Neural cell (in vitro differentiated cells): ENCODE data around the gene UQCRH. TPM values are rescaled to one million over a fixed set of nuclear protein-coding genes. Genes with fewer than 3 reads are reported as not detected.

Experiments
- H2AFZ ChIP-seq: fragments of 200-600, 300-800 bp; sonication (generic), shearing (Covaris generic); 2 replicates; pipeline ENCODE4 v1.6.0; 2014; ENCODE audit warnings: low read depth, mild to moderate bottlenecking, antibody characterized with exemption, low read length, moderate library complexity
- H3F3A ChIP-seq: fragments of 200-600 bp; shearing (Covaris generic); 2 replicates; pipeline ENCODE4 v1.6.1; 2016; ENCODE audit warnings: mild to moderate bottlenecking, moderate library complexity, mixed read lengths, antibody characterized with exemption, low read length; ENCODE audit not compliant: insufficient read depth, poor library complexity, severe bottlenecking
- H3K27ac ChIP-seq: fragments of 200-600, 300-800 bp; sonication (generic), shearing (Covaris generic); 2 replicates; pipeline ENCODE4 v1.5.1; 2014; ENCODE audit warnings: mild to moderate bottlenecking, low read length, moderate library complexity
- H3K27me3 ChIP-seq: fragments of 300-800, 200-600 bp; sonication (generic), shearing (Covaris generic); 2 replicates; pipeline ENCODE4 v1.6.0; 2014; ENCODE audit warnings: mild to moderate bottlenecking, low read depth, low read length, moderate library complexity; ENCODE audit not compliant: insufficient read depth
- H3K36me3 ChIP-seq: fragments of 300-800, 200-600 bp; sonication (generic), shearing (Covaris generic); 2 replicates; pipeline ENCODE4 v1.5.1; 2014; ENCODE audit warnings: mild to moderate bottlenecking, antibody characterized with exemption, low read length, moderate library complexity; ENCODE audit not compliant: insufficient read depth
- H3K4me2 ChIP-seq: fragments of 300-800, 200-600 bp; sonication (generic), shearing (Covaris generic); 2 replicates; pipeline ENCODE4 v1.6.0; 2014; ENCODE audit warnings: mild to moderate bottlenecking, low read length
- H3K4me3 ChIP-seq: fragments of 300-800, 200-600 bp; sonication (generic), shearing (Covaris generic); 2 replicates; pipeline ENCODE4 v1.5.1; 2014; ENCODE audit warnings: mild to moderate bottlenecking, low read length, moderate library complexity
- H3K79me2 ChIP-seq: fragments of 200-600 bp; shearing (Covaris generic); replicated peaks from 2 replicates; pipeline ENCODE4 v1.6.0; 2014; ENCODE audit warnings: mild to moderate bottlenecking, low read length, moderate library complexity; ENCODE audit not compliant: insufficient read depth
- H3K9ac ChIP-seq: fragments of 300-800, 200-600 bp; sonication (generic), shearing (Covaris generic); 2 replicates; pipeline ENCODE4 v1.6.1; 2016; ENCODE audit warnings: mild to moderate bottlenecking, low read length, mixed read lengths
- H3K9me2 ChIP-seq: fragments of 200-600 bp; shearing (Covaris generic); 2 replicates; pipeline ENCODE4 v1.6.1; 2016; ENCODE audit warnings: mild to moderate bottlenecking, low read length, mixed read lengths; ENCODE audit not compliant: insufficient read depth
- H3K9me3 ChIP-seq: fragments of 200-600, 300-800 bp; sonication (generic), shearing (Covaris generic); 2 replicates; pipeline ENCODE4 v1.6.1; 2016; ENCODE audit warnings: mild to moderate bottlenecking, mixed run types, low read length, moderate library complexity, mixed read lengths
- H4K20me1 ChIP-seq: fragments of 200-600 bp; shearing (Covaris generic); 2 replicates; pipeline ENCODE4 v1.6.1; 2016; ENCODE audit warnings: mild to moderate bottlenecking, mixed run types; ENCODE audit not compliant: insufficient read depth
- CTCF ChIP-seq: fragments of 450-650 bp; IDR thresholded peaks from 2 replicates; pipeline ENCODE4 v1.5.1; 2014; ENCODE audit warnings: antibody characterized with exemption, mild to moderate bottlenecking, moderate library complexity; ENCODE audit not compliant: poor library complexity, severe bottlenecking
- EP300 ChIP-seq: fragments of 450-650 bp; conservative IDR thresholded peaks from 2 replicates; pipeline ENCODE4 v1.6.1; 2014; ENCODE audit warnings: antibody characterized with exemption, mild to moderate bottlenecking, moderate library complexity; ENCODE audit not compliant: poor library complexity, severe bottlenecking
- EZH2 ChIP-seq: fragments of 200-600, 300-800 bp; shearing (Covaris generic), sonication (generic); IDR thresholded peaks from 2 replicates; pipeline ENCODE4 v1.6.1; 2014; ENCODE audit warnings: antibody characterized with exemption, low read length, borderline replicate concordance, mild to moderate bottlenecking; ENCODE audit not compliant: insufficient read depth, poor library complexity, severe bottlenecking
- POLR2AphosphoS5 ChIP-seq: IDR thresholded peaks from 2 replicates; pipeline ENCODE4 v1.6.1; 2012
- RAD21 ChIP-seq: fragments of 450-650 bp; conservative IDR thresholded peaks from 2 replicates; pipeline ENCODE4 v1.6.1; 2014; ENCODE audit warnings: antibody characterized with exemption, mild to moderate bottlenecking, moderate library complexity
- SMC3 ChIP-seq: fragments of 450-650 bp; conservative IDR thresholded peaks from 2 replicates; pipeline ENCODE4 v1.6.1; 2014; ENCODE audit warnings: antibody characterized with exemption, mild to moderate bottlenecking, moderate library complexity; ENCODE audit not compliant: poor library complexity
- TAF1 ChIP-seq: IDR thresholded peaks from 2 replicates; pipeline ENCODE4 v1.6.1; 2012; ENCODE audit warnings: low read depth
- polyA plus RNA-seq: library from polyadenylated mRNA; depleted of rRNA; stranded (reverse); fragments of >200 nt; gene quantifications from 2 replicates; pipeline ENCODE4 v1.2.3, GENCODE V29; 2014
- TF ChIP-seq, protein P1 (sequence below): IDR thresholded peaks from 2 replicates; pipeline ENCODE4 v1.6.1; 2012; ENCODE audit warnings: borderline replicate concordance

The UQCRH gene
- polyA plus RNA-seq, 1 donor from 2014 or later, result 1,272 TPM

GRCh38 chr1:46277658-46278373, 25.7 kb upstream of the UQCRH start:
- Histone ChIP-seq H3K9me3 (no peaks in the 10 kb centered on the region), H3K9ac (no peak overlapping the region), H2AFZ (no peak overlapping the region), H3K27ac (no peak overlapping the region), H3K4me2 (no peak overlapping the region), H3K27me3 (no peaks in the 10 kb centered on the region), H3K4me3 (no peak overlapping the region), H3K9me2 (no peaks in the 10 kb centered on the region), H3F3A (no peaks in the 10 kb centered on the region), H4K20me1 (no peaks in the 10 kb centered on the region), H3K79me2 (no peaks in the 10 kb centered on the region), H3K36me3 (no peaks in the 10 kb centered on the region)
- TF ChIP-seq SMC3, result no peak
- TF ChIP-seq CTCF, result no peak

- Histone ChIP-seq H3K36me3 (no peaks in the 10 kb centered on the region), H4K20me1 (no peaks in the 10 kb centered on the region), H3K79me2 (no peaks in the 10 kb centered on the region), H3K9me3 (no peaks in the 10 kb centered on the region), H2AFZ (no peak overlapping the region), H3K4me3 (no peak overlapping the region), H3K9ac (no peak overlapping the region), H3F3A (no peaks in the 10 kb centered on the region), H3K27me3 (no peaks in the 10 kb centered on the region), H3K9me2 (no peaks in the 10 kb centered on the region), H3K4me2 (no peak overlapping the region), H3K27ac (no peak overlapping the region)
- TF ChIP-seq, protein P1, sequence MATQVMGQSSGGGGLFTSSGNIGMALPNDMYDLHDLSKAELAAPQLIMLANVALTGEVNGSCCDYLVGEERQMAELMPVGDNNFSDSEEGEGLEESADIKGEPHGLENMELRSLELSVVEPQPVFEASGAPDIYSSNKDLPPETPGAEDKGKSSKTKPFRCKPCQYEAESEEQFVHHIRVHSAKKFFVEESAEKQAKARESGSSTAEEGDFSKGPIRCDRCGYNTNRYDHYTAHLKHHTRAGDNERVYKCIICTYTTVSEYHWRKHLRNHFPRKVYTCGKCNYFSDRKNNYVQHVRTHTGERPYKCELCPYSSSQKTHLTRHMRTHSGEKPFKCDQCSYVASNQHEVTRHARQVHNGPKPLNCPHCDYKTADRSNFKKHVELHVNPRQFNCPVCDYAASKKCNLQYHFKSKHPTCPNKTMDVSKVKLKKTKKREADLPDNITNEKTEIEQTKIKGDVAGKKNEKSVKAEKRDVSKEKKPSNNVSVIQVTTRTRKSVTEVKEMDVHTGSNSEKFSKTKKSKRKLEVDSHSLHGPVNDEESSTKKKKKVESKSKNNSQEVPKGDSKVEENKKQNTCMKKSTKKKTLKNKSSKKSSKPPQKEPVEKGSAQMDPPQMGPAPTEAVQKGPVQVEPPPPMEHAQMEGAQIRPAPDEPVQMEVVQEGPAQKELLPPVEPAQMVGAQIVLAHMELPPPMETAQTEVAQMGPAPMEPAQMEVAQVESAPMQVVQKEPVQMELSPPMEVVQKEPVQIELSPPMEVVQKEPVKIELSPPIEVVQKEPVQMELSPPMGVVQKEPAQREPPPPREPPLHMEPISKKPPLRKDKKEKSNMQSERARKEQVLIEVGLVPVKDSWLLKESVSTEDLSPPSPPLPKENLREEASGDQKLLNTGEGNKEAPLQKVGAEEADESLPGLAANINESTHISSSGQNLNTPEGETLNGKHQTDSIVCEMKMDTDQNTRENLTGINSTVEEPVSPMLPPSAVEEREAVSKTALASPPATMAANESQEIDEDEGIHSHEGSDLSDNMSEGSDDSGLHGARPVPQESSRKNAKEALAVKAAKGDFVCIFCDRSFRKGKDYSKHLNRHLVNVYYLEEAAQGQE, result no peak
- TF ChIP-seq CTCF (no peak), EZH2 (no peak), EP300 (no peak), POLR2AphosphoS5 (no peak), SMC3 (no peak), RAD21 (no peak), TAF1 (no peak)
Measured at GRCh38 chr1:46278807-46279206, 24.7 kb upstream of the UQCRH start.
